ENCODE results near the gene RGS7.

Gene RGS7

DNA sequence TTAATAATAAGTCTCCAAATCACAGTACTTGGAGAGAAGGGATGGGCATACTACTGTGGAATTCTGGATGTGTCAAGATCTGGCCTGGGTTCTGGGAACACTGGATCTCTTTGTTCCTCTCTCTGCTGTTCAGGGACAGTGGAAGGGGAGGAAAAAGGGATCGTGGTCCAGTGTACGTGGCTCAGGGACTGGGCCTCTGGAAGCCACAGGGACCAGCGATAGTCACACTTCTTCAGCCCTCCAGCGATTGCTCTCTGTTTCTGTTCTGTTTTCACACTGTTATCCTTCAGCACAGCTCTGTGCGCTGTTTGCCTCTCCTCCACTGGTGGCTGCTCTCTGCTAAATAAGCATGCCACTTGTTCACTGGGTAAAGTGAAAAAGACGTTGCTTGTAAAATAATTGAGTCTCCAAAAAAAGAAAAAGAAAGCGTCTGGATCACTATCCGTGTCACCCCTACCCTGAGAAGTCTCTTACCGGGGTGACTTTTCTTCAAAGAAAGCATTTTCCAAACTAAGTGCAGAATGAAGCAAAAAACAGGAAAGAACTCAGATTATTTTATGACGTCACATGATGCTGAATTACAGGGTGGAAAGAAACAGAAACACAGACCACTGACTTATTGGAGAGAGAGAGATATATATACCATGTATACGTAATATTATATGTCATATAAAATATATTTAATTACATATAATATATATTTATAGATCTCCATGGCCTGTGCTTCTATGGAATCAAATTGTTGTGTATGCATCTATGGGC is 279.4 kb downstream of the RGS7 start:
- no peak for TF ChIP-seq CTCF (IDR thresholded peaks at IDR 0.05; ENCODE audit: low read length, missing control alignments)
- DNase-seq (ENCODE audit: low read depth), result no peak
- no peak overlapping the region for H3K4me3 ChIP-seq (replicated peaks; ENCODE audit: low read depth, low read length)

DNA sequence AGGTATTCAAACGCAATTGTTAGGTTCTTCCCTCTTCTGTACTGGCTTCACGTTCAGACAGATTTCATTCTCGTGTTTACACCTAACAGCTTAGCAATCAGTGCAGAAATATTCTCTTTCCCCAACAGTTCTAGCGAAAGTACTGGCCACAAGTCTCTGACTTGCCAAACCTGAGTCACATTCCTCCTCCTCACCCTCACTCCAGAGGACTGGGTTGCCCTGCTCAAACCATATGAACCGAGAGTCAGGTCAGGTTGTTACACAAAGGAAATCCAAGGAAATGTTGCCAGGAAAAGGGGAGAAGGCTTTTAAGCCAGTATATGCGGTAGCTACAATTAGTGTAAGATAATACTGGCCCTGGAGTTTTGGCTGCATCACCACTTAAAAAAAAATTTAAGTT is 282.5 kb downstream of the RGS7 start:
- H3K4me3 ChIP-seq (replicated peaks; ENCODE audit: low read depth, low read length), result no peak overlapping the region
- TF ChIP-seq CTCF (IDR thresholded peaks at IDR 0.05; ENCODE audit: low read length, missing control alignments), result no peak
- no peak for DNase-seq (ENCODE audit: low read depth)

GRCh38 chr1:241068359-241068758 is 288.6 kb downstream of the RGS7 start:
- H3K4me3 ChIP-seq (replicated peaks; ENCODE audit: low read depth, low read length), result no peak overlapping the region
- TF ChIP-seq CTCF (IDR thresholded peaks at IDR 0.05; ENCODE audit: low read length, missing control alignments), result no peak
- DNase-seq (ENCODE audit: low read depth), result no peak

GRCh38 chr1:241063276-241063675 is 293.7 kb downstream of the RGS7 start:
- no peak for TF ChIP-seq CTCF (IDR thresholded peaks at IDR 0.05; ENCODE audit: low read length, missing control alignments)
- no peak overlapping the region for H3K4me3 ChIP-seq (replicated peaks; ENCODE audit: low read depth, low read length)
- DNase-seq (ENCODE audit: low read depth), result no peak

- no peak overlapping the region for H3K4me3 ChIP-seq (replicated peaks; ENCODE audit: low read depth, low read length)
- no peak for TF ChIP-seq CTCF (IDR thresholded peaks at IDR 0.05; ENCODE audit: low read length, missing control alignments)
- DNase-seq (ENCODE audit: low read depth), result no peak
These were observed 295.9 kb downstream of the RGS7 start for GRCh38 chr1:241061062-241061461.

DNA sequence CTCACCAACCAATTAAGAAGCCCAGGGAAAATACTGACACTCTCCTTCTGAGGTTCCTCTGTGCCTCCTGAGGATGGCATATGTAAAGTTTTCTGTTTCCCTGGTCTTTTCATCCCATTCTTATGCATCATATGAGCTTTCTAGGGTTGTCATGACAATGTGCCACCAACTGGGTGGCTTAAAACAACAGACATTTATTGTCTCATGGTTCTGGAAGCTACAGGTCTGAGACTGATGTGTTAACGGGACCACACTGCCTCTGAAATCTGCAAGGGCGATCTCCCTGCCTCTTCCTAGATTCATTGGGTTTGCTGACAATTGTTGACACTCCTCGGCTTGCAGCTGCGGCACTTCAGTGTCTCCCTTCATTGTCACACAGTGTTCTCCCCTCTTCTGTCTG is 308.4 kb downstream of the RGS7 start:
- no peak overlapping the region for H3K4me3 ChIP-seq (replicated peaks; ENCODE audit: low read depth, low read length)
- DNase-seq (ENCODE audit: low read depth), result no peak
- no peak for TF ChIP-seq CTCF (IDR thresholded peaks at IDR 0.05; ENCODE audit: low read length, missing control alignments)

DNA sequence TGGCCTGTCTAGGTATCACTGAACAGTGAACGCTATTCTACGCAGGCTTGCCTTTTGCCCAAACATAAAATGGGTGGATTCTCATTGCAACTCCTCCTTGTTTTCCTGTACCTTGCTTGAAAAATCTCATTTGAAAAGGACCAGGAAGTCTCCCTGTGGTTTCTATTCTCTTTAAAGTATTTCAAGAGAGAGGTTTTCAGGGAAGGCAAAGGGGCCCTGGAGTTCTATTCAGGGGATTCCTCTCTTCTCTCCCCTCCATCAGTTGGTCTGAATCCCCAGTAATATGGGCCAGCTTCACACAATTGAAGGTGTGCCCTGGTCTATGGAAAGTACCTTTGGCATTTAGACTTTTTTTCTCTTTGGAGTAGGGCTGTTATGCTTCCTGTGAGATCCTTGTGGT is 311.3 kb downstream of the RGS7 start:
- no peak for DNase-seq (ENCODE audit: low read depth)
- no peak for TF ChIP-seq CTCF (IDR thresholded peaks at IDR 0.05; ENCODE audit: low read length, missing control alignments)

More for the DNA sequence above, 311.3 kb downstream of the RGS7 start:
- no peak overlapping the region for H3K4me3 ChIP-seq (replicated peaks; ENCODE audit: low read depth, low read length)

Data from fibroblast of pulmonary artery (primary cell).